Measurements from ENCODE around the gene MAGOH. TPM values are rescaled to one million over a fixed set of nuclear protein-coding genes. Genes with fewer than 3 reads are reported as not detected.

Gene MAGOH
- total and polyA plus RNA-seq, 2 of the 13 experiments (the other 11 are each of a cell fraction or from before 2014, with no cell fraction given) = 24.1 to 87.0 TPM

DNA sequence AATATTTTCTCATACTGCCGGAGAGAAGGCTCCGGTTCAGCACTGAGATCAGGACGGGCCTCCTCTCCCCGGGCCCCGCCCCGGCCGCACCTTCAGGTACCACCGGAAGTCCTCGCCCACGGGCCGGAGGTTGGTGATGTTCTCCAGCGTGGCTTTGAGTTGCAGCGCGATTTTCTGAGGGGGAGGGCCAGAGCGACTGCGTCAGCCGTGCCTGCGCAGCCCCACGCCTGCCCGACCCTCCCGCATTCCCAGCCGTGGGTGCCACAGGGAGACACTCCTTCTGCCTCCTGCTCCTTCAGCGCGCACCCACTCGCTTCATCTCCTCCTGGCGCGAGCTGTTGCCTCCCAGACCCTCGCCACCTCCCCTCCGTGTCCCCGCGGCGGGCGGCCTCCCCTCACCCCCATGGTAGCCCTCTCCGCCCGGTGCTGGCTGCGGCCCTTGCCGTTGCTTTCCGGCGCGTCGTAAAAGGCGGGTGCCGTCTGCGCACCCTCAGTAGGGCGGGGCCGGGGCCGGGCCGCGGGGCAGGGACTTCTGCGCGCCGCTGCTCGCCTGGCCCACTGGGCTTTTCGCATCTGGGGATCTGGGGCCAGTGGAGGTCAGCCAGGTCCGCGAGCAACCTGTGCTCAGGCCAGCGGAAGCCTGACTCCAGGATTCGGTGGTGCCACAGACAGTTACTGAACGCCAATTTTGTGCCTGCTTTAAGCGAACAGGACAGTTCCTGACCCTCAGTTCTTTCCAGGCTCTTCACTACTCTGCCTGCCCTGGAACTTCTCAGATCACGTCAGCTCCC lies 18.0 kb downstream of the MAGOH start, which contains the start of gene CZIB:
Gene CZIB, minus strand, starts transcription at position 464 of the 791 bp plus-strand sequence. Its CDS starts 59 bp downstream, at position 405.
- FAIRE-seq = peak; percentile 91
- no peaks in the 10 kb centered on the region for H3K27me3 ChIP-seq (ENCODE audit: control insufficient read depth in 1 of 2, insufficient read depth in 2 of 2, low read length in 2 of 2)
- intact Hi-C loops (cut with micrococcal nuclease; ENCODE audit: unreplicated experiment) (loop anchor here (1.0 to 2.0 kb wide), 2 partner anchors 18 to 24 kb away; partner anchors contain the start of genes CPT2 and MAGOH), in situ Hi-C loops (cut with HindIII; ENCODE audit: extremely low pct_ligation_motif_present, low pct_unique_long_range_greater_than_20kb) (no loop called here)
- CTCF ChIA-PET (ENCODE audit: low intra/inter-chr PET ratio, low total read pairs) = no interaction called here
- H4K20me1 ChIP-seq (ENCODE audit: insufficient read depth, low read length) = no peaks in the 10 kb centered on the region
- DNase-seq (ENCODE audit: low spot score) = peak; percentile 87
- H3K4me2 ChIP-seq (ENCODE audit: low read depth, low read length) = peak within 1 kb of the TSS; percentile 92
- H2AFZ ChIP-seq (ENCODE audit: low read length) = no peak within 1 kb of the TSS
- POLR2A ChIA-PET = interaction anchor here (0.8 to 1.6 kb wide), 6 partner anchors 10 to 37 kb away, joined by 3 to 5 read pairs (median 4); partner anchors contain the start of gene MAGOH
- H3K4me3 ChIP-seq (replicated peaks in 1 of 3; ENCODE audit: insufficient read depth in 1 of 3, low read depth in 2 of 3, low read length in 3 of 3) = peak within 1 kb of the TSS; percentile 86 to 96 (median 95)
- H3K27ac ChIP-seq (ENCODE audit: extremely low read length, insufficient read depth, low read length) = peak within 1 kb of the TSS; percentile 90
- 2% methylated on average over 18 of the region's 61 CpGs for WGBS (ENCODE audit: low lambda C conversion rate)
- peaks cover 5 to 12% of the 10 kb centered on the region in 2 experiments; a peak in 4 of 5 replicates for H3K36me3 ChIP-seq (replicated peaks in 1 of 2; ENCODE audit: control insufficient read depth in 1 of 2, insufficient read depth in 2 of 2, low read length in 2 of 2)
- no TSS peak for BruUV-seq (replicated peaks)
- ATAC-seq = peak; percentile 91
- peaks cover 9% of the 10 kb centered on the region for H3K79me2 ChIP-seq (ENCODE audit: insufficient read depth, low read length)
- peak within 1 kb of the TSS; percentile 93 for H3K9ac ChIP-seq (ENCODE audit: insufficient read depth, low read depth, low read length)
- no peaks in the 10 kb centered on the region for H3K9me3 ChIP-seq (ENCODE audit: low read length)
- peaks cover 25% of the 10 kb centered on the region for H3K4me1 ChIP-seq (ENCODE audit: insufficient read depth, low read length)
- peak; percentile 91 for TF ChIP-seq TARDBP (CRISPR knock-in tag; IDR thresholded peaks at IDR 0.05)
- peak; percentile 76; the same call in 1 of the 2 replicates for TF ChIP-seq ZNF510 (CRISPR knock-in tag; IDR thresholded peaks at IDR 0.05; ENCODE audit: low read depth)
- TF ChIP-seq, protein P1, sequence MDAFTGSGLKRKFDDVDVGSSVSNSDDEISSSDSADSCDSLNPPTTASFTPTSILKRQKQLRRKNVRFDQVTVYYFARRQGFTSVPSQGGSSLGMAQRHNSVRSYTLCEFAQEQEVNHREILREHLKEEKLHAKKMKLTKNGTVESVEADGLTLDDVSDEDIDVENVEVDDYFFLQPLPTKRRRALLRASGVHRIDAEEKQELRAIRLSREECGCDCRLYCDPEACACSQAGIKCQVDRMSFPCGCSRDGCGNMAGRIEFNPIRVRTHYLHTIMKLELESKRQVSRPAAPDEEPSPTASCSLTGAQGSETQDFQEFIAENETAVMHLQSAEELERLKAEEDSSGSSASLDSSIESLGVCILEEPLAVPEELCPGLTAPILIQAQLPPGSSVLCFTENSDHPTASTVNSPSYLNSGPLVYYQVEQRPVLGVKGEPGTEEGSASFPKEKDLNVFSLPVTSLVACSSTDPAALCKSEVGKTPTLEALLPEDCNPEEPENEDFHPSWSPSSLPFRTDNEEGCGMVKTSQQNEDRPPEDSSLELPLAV (CRISPR knock-in tag; conservative IDR thresholded peaks at IDR 0.05; ENCODE audit: low read depth) = no peak
- TF ChIP-seq, protein P2, sequence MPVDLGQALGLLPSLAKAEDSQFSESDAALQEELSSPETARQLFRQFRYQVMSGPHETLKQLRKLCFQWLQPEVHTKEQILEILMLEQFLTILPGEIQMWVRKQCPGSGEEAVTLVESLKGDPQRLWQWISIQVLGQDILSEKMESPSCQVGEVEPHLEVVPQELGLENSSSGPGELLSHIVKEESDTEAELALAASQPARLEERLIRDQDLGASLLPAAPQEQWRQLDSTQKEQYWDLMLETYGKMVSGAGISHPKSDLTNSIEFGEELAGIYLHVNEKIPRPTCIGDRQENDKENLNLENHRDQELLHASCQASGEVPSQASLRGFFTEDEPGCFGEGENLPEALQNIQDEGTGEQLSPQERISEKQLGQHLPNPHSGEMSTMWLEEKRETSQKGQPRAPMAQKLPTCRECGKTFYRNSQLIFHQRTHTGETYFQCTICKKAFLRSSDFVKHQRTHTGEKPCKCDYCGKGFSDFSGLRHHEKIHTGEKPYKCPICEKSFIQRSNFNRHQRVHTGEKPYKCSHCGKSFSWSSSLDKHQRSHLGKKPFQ (CRISPR knock-in tag; IDR thresholded peaks at IDR 0.05; ENCODE audit: insufficient replicate concordance) = no peak
- TF ChIP-seq, protein P3, sequence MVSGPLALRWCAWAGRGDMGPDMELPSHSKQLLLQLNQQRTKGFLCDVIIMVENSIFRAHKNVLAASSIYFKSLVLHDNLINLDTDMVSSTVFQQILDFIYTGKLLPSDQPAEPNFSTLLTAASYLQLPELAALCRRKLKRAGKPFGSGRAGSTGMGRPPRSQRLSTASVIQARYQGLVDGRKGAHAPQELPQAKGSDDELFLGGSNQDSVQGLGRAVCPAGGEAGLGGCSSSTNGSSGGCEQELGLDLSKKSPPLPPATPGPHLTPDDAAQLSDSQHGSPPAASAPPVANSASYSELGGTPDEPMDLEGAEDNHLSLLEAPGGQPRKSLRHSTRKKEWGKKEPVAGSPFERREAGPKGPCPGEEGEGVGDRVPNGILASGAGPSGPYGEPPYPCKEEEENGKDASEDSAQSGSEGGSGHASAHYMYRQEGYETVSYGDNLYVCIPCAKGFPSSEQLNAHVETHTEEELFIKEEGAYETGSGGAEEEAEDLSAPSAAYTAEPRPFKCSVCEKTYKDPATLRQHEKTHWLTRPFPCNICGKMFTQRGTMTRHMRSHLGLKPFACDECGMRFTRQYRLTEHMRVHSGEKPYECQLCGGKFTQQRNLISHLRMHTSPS (CRISPR knock-in tag; IDR thresholded peaks at IDR 0.05; ENCODE audit: low read depth) = no peak
- TF ChIP-seq ZNF674 (CRISPR knock-in tag; IDR thresholded peaks at IDR 0.05; ENCODE audit: low read depth) = no peak
- no peak for TF ChIP-seq SMAD9 (CRISPR knock-in tag; IDR thresholded peaks at IDR 0.05)
- no peak for TF ChIP-seq ZKSCAN1 (IDR thresholded peaks at IDR 0.05; ENCODE audit: low read length)
- TF ChIP-seq DMAP1 (CRISPR knock-in tag; IDR thresholded peaks at IDR 0.05) = peak; percentile 99
- TF ChIP-seq ZNF761 (CRISPR knock-in tag; conservative IDR thresholded peaks at IDR 0.05) = peak; percentile 81
- TF ChIP-seq, protein P4, sequence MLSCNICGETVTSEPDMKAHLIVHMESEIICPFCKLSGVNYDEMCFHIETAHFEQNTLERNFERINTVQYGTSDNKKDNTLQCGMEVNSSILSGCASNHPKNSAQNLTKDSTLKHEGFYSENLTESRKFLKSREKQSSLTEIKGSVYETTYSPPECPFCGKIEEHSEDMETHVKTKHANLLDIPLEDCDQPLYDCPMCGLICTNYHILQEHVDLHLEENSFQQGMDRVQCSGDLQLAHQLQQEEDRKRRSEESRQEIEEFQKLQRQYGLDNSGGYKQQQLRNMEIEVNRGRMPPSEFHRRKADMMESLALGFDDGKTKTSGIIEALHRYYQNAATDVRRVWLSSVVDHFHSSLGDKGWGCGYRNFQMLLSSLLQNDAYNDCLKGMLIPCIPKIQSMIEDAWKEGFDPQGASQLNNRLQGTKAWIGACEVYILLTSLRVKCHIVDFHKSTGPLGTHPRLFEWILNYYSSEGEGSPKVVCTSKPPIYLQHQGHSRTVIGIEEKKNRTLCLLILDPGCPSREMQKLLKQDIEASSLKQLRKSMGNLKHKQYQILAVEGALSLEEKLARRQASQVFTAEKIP (CRISPR knock-in tag; IDR thresholded peaks at IDR 0.05; ENCODE audit: borderline replicate concordance) = no peak
- TF ChIP-seq, protein P5, sequence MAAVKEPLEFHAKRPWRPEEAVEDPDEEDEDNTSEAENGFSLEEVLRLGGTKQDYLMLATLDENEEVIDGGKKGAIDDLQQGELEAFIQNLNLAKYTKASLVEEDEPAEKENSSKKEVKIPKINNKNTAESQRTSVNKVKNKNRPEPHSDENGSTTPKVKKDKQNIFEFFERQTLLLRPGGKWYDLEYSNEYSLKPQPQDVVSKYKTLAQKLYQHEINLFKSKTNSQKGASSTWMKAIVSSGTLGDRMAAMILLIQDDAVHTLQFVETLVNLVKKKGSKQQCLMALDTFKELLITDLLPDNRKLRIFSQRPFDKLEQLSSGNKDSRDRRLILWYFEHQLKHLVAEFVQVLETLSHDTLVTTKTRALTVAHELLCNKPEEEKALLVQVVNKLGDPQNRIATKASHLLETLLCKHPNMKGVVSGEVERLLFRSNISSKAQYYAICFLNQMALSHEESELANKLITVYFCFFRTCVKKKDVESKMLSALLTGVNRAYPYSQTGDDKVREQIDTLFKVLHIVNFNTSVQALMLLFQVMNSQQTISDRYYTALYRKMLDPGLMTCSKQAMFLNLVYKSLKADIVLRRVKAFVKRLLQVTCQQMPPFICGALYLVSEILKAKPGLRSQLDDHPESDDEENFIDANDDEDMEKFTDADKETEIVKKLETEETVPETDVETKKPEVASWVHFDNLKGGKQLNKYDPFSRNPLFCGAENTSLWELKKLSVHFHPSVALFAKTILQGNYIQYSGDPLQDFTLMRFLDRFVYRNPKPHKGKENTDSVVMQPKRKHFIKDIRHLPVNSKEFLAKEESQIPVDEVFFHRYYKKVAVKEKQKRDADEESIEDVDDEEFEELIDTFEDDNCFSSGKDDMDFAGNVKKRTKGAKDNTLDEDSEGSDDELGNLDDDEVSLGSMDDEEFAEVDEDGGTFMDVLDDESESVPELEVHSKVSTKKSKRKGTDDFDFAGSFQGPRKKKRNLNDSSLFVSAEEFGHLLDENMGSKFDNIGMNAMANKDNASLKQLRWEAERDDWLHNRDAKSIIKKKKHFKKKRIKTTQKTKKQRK (IDR thresholded peaks at IDR 0.05; ENCODE audit: low read length) = no peak

Measured in HepG2 (cell line).